Fibroblast of skin of left quadriceps (primary cell): ENCODE results near the gene REPS2.

Source experiments
- DNase-seq, 2 experiments: peaks; one replicate each; pipeline ENCODE4 v3.0.0-alpha.2; 2013; ENCODE audit warnings: low read depth in 2 of 2

Gene REPS2

GRCh38 chrX:17035111-17035510 lies 88.7 kb downstream of the REPS2 start:
- no peak for DNase-seq

- DNase-seq, result no peak
These were observed 89.9 kb downstream of the REPS2 start for GRCh38 chrX:17036171-17036961.

GRCh38 chrX:17038277-17038676 lies 91.8 kb downstream of the REPS2 start:
- DNase-seq, result no peak

GRCh38 chrX:17038681-17039161 lies 92.3 kb downstream of the REPS2 start:
- DNase-seq, result peak; percentile 72 to 73

DNA sequence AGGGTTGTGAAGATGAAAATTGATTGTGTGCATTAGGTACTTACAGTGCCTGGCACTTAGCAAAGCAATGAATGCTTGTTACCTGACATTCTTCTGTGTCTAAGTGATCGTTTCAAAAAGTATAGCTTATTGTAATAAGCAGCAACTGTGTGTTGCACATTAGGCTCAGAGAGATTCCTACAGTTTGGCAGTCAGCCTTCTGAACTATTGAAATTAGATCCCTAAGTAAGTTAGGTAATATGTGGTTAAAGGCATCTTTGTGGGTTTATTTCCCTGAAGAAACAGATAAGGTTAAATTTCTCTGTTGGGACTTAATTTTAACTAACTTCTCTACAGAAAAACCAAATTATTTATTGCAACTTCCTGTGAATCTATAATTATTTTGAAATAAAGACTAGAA lies 93.4 kb downstream of the REPS2 start:
- peak; percentile 47 to 58 for DNase-seq

GRCh38 chrX:17040711-17041110 lies 94.3 kb downstream of the REPS2 start:
- DNase-seq, result no peak

GRCh38 chrX:17042037-17042436 lies 95.6 kb downstream of the REPS2 start:
- no peak for DNase-seq

GRCh38 chrX:17046478-17047097 lies 100.1 kb downstream of the REPS2 start:
- peak; percentile 37 to 45 for DNase-seq

- DNase-seq, result no peak
These were observed 100.8 kb downstream of the REPS2 start for GRCh38 chrX:17047224-17047623.

- DNase-seq, result peak; percentile 36 to 41
These were observed 105.8 kb downstream of the REPS2 start for GRCh38 chrX:17052210-17052609.

DNA sequence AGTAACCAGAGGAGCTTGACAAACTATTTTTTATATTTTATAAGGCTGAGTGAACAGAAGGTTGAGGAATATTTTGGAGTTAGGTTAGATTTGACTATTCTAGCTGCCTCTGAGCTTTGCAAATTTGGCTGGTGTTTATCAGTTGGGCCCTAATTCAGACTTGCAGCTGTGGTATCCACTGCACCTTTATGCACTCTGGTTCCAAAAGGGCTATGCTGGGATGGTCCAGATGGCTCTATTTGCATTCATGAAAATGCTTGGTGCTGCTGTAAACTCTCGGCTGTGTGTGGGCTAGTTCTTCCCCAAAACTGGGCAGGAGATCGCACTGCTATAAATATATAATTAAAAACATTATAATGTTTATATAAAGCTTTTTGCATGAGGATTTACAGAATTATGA lies 106.3 kb downstream of the REPS2 start:
- DNase-seq, result no peak

- DNase-seq, result no peak
These were observed 107.0 kb downstream of the REPS2 start for GRCh38 chrX:17053502-17053901.

DNA sequence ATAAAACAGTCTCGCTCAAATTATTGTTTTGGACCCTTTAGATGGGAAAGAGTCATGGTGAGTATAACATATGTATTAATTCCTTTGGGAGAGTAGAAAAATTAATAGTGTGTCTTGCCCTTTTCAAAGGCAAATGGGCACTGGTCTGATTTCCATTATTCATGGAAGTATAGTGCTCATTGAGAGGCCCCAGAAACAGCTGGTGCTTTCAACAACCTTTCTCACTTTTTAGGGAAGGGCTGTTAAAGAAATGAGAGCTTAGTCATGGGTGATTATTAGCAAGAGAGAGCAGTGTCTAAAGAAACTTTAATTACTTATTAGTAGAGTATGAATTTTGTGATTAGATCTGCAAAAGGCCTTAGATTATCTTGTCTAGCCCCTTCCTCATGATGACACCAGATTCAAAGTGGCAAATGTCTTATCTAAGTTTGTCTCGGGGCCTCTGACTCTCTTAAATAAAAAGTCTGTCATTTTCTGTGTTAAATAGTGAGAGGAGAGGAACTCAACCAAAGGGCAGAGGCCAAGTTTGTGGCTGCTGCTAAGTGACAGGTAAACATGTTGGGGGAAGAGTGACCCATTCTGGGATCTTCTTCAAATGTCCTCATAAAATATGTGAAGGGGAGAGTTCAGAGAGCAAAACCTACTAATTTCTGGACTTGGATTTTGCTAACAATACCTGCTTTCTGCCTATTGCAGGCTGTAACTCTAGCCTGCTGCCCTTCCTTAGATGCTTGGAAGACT lies 110.6 kb downstream of the REPS2 start:
- no peak for DNase-seq

DNA sequence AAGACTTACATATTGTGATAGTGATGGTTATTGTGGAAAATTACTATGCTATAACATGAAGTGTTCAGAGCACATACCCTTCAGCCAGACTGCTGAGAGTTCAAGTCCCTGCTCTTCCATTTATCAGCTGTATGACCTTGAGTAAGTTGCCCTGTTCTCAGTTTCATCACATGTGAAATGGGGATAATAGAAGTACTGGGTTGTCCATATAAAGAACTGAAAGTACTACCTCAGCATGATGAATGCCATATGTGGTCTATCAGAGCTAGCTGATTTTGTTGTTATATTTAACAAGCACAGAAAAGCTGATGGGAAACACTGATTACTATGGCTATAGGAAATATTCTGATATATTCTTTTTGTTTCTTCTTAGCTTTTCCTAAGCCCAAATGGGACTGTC lies 115.6 kb downstream of the REPS2 start:
- no peak for DNase-seq

DNA sequence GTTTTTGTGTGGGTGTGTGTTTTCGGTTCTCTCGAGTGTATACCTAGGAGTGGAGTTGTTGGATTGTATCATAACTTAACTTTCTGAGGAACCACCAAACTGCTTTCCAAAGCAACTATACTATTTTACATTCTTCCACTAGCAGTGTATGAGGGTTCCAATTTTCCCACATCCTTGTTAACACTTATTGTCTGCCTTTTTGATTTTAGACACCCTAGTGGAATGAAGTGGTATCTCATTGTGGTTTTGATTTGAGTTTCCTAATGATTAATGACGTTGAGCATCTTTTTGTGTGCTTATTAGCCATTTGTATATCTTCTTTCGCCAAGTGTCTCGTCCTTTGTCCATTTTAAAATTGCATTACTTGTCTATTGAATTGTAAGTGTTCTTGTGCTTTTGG lies 118.6 kb downstream of the REPS2 start:
- no peak for DNase-seq

DNA sequence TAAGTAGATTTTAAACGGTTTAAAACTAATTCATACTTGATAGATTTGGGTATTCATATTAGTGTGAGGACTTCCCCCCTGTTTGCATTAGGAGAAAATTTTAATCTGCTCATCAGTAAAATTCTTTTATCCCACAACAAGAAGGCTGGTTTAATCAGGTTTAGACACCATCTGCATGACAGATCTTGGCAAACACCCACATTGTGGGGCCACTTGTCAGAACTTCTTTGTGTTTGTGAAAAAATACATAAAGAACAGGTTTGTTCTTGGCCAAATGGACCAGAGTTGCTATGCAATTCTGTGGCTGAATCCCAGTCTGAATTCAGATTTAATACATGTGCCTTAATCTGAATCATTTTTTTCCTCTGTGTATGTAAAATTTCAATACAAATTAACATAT lies 121.1 kb downstream of the REPS2 start:
- DNase-seq, result no peak

DNA sequence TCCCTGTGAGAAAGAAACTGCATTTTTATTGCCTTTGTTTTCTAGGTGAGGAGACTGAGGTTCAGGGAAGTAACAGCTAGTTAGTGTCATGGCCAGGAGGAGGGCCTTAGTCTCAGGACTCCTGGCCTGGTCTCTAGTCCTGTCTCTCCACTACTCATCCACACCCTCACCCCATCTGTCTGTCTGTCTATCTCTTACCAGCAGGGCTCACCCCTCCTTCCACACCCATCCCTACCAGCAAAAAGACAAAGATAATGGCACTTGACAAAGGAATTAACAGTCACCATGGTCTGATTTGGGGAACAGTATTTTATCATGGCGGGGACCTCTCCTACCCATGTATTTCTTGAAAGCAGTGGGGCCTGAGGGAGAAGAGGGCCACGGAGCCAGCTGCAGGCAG lies 125.8 kb downstream of the REPS2 start:
- DNase-seq, result no peak

GRCh38 chrX:17072721-17073230 lies 126.3 kb downstream of the REPS2 start:
- DNase-seq, result no peak

DNA sequence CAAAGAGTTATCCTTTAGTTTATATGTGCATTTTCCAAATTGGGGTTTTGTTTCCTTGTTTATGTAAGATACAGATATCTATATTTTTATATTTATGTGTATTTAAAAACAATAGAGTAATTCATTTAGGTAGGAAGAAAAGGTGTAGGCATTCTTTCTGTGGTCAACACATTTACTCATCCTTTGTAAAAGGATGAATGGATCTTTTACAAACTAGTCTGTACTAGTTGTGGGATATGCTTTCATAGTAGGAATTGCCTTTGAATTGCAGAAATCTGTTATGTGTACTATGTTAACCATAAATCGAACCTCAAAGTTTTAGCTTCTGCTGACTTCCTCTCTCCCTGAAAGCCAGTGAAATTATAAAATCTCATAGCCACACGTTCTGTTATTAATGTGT lies 128.5 kb downstream of the REPS2 start:
- no peak for DNase-seq

GRCh38 chrX:17077361-17077760 lies 130.9 kb downstream of the REPS2 start:
- DNase-seq, result peak; percentile 51 to 69

DNA sequence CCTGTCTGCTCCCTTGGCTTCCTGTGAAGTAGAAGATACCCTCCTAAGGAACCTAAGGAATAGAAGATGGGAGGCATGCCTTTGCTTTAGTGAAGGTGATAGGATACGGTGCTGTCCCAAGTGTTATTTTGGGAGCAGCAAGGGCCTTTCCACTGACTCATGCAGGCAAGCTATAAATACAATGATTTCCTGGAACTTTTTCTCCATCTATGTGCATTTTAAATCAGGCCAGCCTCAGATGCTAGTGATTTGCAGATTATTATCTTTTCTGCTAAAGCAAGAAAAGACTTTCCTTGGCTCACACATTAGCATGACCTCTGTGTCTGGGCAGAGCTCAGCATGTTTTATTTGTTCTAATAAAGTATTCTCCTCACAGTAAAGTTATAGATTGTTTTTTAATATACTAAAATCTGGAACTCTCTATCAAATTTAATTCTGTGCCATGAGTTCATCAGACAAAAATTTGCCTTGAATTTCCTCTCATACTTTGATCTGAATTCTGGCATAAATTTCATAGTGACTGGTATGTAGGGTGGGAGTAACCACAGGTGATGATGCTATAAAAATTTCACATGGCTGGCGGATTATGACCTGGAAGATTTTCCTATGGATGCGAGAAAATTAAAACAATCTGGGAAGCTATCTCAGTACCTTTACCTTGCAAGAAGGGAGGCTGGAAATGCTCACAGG lies 131.7 kb downstream of the REPS2 start:
- peak; percentile 48 to 54 for DNase-seq

- DNase-seq, result no peak
These were observed 135.1 kb downstream of the REPS2 start for GRCh38 chrX:17081511-17081910.
